Skeletal muscle tissue (tissue), 4 donors: ENCODE measurements around the gene ZNF678. TPM values are rescaled to one million over a fixed set of nuclear protein-coding genes. Genes with fewer than 3 reads are reported as not detected.
"Not testable (repeated sequence)": the region's sequence is repeated elsewhere in the genome, so short reads cannot be mapped to it uniquely, and the experiment has no call there.

ENCODE experiments used
- H3K27ac ChIP-seq: one replicate; pipeline ENCODE4 v1.7.0; 2013; ENCODE audit warnings: mild to moderate bottlenecking, low read depth, low read length, inconsistent platforms
- H3K27me3 ChIP-seq, 3 donors: one replicate each; pipeline ENCODE4 v1.7.0; 2013; ENCODE audit warnings: low read length in 3 of 3; ENCODE audit not compliant: control insufficient read depth in 3 of 3, insufficient read depth in 3 of 3
- H3K36me3 ChIP-seq, 3 donors: one replicate each; pipeline ENCODE4 v1.7.0; 2013; ENCODE audit warnings: low read length in 3 of 3; ENCODE audit not compliant: control insufficient read depth in 3 of 3, insufficient read depth in 3 of 3
- H3K4me1 ChIP-seq, 3 donors: one replicate each; pipeline ENCODE4 v1.7.0; 2013; ENCODE audit warnings: low read length in 3 of 3, mild to moderate bottlenecking in 3 of 3; ENCODE audit not compliant: control insufficient read depth in 3 of 3, insufficient read depth in 3 of 3
- H3K4me3 ChIP-seq, 3 donors: one replicate each; pipeline ENCODE4 v1.7.0; 2013; ENCODE audit warnings: low read length in 3 of 3
- H3K9ac ChIP-seq, 3 donors: one replicate each; pipeline ENCODE4 v1.7.0; 2013; ENCODE audit warnings: low read length in 3 of 3, mild to moderate bottlenecking in 3 of 3, moderate library complexity in 2 of 3, low read depth in 1 of 3
- H3K9me3 ChIP-seq, 3 donors: one replicate each; pipeline ENCODE4 v1.7.0; 2013; ENCODE audit warnings: low read length in 3 of 3; ENCODE audit not compliant: control insufficient read depth in 3 of 3
- total RNA-seq: library from RNA; depleted of rRNA; stranded (reverse); fragments of >200 nt; gene quantifications from one replicate; pipeline ENCODE4 v1.2.3, GENCODE V29; 2014
- donor health status: Osteomylitis.

Gene ZNF678
- total RNA-seq, 1 donor from 2014 or later = 17.7 TPM

DNA sequence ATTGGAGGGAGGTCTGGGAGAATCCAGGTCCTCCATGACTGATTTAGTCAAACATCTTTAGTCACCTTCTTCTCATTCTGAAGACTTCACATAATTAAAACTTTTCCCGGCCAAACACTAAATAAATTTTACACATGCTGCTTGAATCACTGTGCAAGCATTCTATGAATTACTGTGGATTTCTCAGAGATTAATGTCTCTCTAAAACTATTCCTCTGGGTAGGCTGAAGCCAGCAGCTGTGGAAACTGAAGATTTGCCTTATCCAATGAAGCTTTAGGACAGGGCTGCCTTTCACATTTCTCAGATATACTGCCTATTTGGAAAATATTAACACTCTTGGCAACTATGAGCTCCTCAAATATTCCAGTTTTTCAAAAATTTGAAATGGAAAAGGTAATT is 110.1 kb downstream of the ZNF678 start:
- Histone ChIP-seq H3K36me3 (no peaks in the 10 kb centered on the region), H3K27ac (no peak overlapping the region), H3K9ac (no peak overlapping the region), H3K4me1 (no peaks in the 10 kb centered on the region), H3K9me3 (peaks cover 5 to 31% (median 14%) of the 10 kb centered on the region in 3 donors), H3K27me3 (no peaks in the 10 kb centered on the region), H3K4me3 (no peak overlapping the region)

DNA sequence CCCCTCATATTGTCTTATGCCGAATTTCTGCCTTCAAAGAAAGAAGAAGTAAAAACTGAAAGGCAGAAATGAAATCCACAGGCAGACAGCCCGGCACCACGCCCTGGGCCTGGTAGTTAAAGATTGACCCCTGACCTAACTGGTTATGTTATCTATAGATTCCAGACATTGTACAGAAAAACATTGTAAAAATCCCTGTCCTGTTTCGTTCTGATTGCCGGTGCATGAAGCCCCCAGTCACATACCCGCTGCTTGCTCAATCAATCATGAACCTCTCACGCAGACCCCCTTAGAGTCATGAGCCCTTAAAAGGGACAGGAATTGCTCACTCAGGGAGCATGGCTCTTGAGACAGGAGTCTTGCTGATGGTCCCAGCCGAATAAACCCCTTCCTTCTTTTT is 122.5 kb downstream of the ZNF678 start:
- no peak overlapping the region for H3K4me3 ChIP-seq
- H3K9ac ChIP-seq = no peak overlapping the region
- no peaks in the 10 kb centered on the region for H3K4me1 ChIP-seq
- H3K36me3 ChIP-seq = no peaks in the 10 kb centered on the region
- H3K9me3 ChIP-seq = peaks cover 0 to 5% (median 0%) of the 10 kb centered on the region in 3 donors
- no peaks in the 10 kb centered on the region for H3K27me3 ChIP-seq
- H3K27ac ChIP-seq = no peak overlapping the region

DNA sequence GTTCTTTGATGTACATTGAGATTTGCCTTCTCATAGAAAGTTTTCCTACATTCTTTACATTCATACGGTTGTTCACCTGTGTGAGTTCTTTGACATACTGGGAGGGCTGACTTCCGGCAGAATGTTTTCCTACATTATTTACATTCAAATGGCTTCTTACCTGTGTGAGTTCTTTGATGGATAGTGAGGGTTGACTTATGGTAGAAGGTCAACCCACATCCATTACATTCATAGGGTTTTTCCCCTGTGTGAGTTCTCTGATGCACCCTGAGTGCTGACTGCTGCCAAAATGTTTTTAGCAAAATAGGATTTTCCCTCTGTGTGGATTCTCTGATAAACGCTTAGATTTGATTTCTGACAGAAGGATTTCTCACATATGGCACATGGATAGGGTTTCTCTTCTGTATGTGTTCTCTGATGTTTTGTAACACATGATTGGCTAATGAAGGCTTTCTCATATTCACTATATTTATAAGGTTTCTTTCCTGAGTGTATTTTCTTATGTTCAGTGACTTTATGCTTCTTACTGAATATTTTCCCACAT is 134.0 kb downstream of the ZNF678 start:
- Histone ChIP-seq H3K36me3 (no peaks in the 10 kb centered on the region), H3K4me3 (no peak overlapping the region), H3K4me1 (no peaks in the 10 kb centered on the region), H3K27me3 (no peaks in the 10 kb centered on the region), H3K27ac (no peak overlapping the region), H3K9ac (no peak overlapping the region), H3K9me3 (peaks cover 0 to 26% (median 15%) of the 10 kb centered on the region in 3 donors)

DNA sequence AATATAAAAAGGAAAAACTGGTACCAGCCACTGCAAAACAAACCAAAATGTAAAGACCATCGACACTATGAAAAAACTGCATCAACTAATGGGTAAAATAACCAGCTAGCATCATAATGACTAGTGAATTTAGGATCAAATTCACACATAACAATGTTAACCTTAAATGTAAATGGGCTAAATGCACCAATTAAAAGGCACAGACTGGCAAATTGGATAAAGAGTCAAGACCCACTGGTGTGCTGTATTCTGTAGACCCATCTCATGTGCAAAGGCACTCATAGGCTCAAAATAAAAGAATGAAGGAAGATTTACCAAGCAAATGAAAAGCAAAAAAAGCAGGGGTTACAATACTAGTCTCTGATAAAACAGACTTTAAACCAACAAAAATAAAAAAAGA is 138.3 kb downstream of the ZNF678 start:
- not testable (repeated sequence) for H3K27me3 ChIP-seq, H3K4me3 ChIP-seq, H3K36me3 ChIP-seq, H3K27ac ChIP-seq, H3K9ac ChIP-seq, H3K4me1 ChIP-seq
- H3K9me3 ChIP-seq = peaks cover 2 to 13% (median 12%) of the 10 kb centered on the region in 3 donors

DNA sequence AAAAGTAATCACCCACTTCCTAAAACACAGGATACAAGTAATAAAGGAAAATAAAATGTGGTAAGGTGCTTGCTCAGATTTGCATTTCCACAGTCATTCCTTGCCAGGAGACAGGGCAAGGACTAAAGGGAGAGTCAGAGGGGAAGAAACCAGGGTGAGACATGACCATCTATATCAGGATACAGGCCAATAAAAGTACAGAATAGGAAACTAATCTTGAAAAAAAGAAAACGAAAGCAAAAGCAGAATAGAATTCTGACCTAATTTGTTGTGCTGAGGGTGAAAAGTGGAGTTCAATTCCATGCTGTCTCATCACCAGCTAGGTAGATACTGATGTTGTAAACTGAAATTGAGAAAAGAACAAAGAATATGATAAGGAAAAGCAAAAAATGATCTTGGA is 144.5 kb downstream of the ZNF678 start:
- H3K36me3 ChIP-seq = no peaks in the 10 kb centered on the region
- no peak overlapping the region for H3K9ac ChIP-seq
- no peak overlapping the region for H3K4me3 ChIP-seq
- no peak overlapping the region for H3K27ac ChIP-seq
- H3K9me3 ChIP-seq = peaks cover 0 to 4% (median 2%) of the 10 kb centered on the region in 3 donors
- H3K27me3 ChIP-seq = no peaks in the 10 kb centered on the region
- no peaks in the 10 kb centered on the region for H3K4me1 ChIP-seq

DNA sequence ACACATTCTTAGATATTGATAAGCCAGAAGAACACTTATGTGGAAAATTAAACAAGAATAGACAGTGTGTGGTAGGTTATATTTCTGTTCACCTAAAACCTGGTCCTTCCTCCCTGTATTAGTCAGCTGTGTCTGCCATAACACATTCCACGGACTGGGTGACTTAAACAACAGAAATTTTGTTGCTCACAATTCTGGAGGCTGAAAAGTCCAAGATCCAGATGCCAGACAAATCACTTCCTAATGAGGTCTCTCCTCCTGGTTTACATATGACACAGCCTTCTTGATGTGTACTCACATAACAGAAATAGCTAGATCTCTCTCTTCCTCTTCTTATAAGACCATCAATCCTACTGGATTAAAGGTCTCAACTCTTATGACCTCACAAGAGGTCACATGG is 146.1 kb downstream of the ZNF678 start:
- peaks cover 0 to 6% (median 2%) of the 10 kb centered on the region in 3 donors for H3K9me3 ChIP-seq
- H3K9ac ChIP-seq = no peak overlapping the region
- no peaks in the 10 kb centered on the region for H3K4me1 ChIP-seq
- no peaks in the 10 kb centered on the region for H3K36me3 ChIP-seq
- H3K27me3 ChIP-seq = no peaks in the 10 kb centered on the region
- H3K4me3 ChIP-seq = no peak overlapping the region
- no peak overlapping the region for H3K27ac ChIP-seq

DNA sequence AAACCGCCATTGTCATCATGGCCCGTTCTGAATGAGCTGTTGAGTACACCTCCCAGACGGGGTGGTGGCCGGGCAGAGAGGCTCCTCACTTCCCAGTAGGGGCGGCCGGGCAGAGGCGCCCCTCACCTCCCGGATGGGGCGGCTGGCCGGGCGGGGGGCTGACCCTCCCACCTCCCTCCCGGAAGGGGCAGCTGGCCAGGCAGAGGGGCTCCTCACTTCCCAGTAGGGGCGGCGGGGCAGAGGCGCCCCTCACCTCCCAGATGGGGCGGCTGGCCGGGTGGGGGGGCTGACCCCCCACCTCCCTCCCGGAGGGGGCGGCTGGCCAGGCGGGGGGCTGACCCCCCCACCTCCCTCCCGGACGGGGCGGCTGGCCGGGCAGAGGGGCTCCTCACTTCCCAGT is 147.1 kb downstream of the ZNF678 start:
- H3K9me3 ChIP-seq, H3K27me3 ChIP-seq, H3K27ac ChIP-seq, H3K4me3 ChIP-seq, H3K36me3 ChIP-seq, H3K4me1 ChIP-seq, H3K9ac ChIP-seq: not testable (repeated sequence)

DNA sequence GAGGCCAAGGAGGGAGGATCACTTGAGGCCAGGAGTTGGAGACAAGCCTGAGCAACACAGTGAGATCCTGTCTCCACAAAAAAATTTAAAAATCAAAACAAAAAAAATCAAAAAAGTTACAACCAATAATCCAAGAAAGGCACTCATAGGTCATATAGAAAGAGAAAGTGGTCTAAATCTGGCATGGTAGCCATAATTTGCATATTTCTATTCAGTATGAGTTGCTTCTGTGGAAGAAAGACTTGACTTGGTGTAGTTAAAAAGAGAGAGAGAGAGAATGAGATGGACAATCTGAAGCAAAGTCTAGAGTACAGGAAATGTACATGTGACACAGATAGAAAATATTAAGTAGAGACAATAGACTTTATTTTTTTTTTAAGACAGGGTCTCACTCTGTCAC is 149.3 kb downstream of the ZNF678 start:
- H3K9me3 ChIP-seq = peaks cover 0 to 2% (median 0%) of the 10 kb centered on the region in 3 donors
- no peak overlapping the region for H3K9ac ChIP-seq
- no peaks in the 10 kb centered on the region for H3K27me3 ChIP-seq
- H3K4me3 ChIP-seq = no peak overlapping the region
- no peak overlapping the region for H3K27ac ChIP-seq
- no peaks in the 10 kb centered on the region for H3K36me3 ChIP-seq
- H3K4me1 ChIP-seq = no peaks in the 10 kb centered on the region

DNA sequence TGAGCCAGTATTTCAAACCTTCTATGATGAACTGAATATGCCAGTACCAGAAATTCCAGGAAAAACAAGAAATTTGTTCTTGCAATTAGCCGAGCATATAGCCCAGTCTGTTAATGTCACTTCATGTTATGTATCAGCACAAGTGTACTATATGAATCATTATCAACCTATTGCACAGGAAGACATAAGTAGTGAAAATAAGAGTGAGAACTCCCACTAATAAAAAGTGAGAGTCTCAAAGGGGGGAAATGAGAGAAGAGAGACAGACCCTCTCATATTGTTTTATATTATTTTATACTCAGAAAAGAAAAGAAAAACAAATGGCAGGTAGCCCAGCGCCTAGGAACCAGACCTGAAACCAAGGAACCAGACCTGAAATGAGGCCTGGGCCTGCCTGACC is 155.6 kb downstream of the ZNF678 start:
- Histone ChIP-seq H3K9me3 (peaks cover 3 to 7% (median 3%) of the 10 kb centered on the region in 3 donors), H3K36me3 (no peaks in the 10 kb centered on the region), H3K27ac (no peak overlapping the region), H3K4me3 (no peak overlapping the region), H3K27me3 (no peaks in the 10 kb centered on the region), H3K4me1 (no peaks in the 10 kb centered on the region), H3K9ac (no peak overlapping the region)

DNA sequence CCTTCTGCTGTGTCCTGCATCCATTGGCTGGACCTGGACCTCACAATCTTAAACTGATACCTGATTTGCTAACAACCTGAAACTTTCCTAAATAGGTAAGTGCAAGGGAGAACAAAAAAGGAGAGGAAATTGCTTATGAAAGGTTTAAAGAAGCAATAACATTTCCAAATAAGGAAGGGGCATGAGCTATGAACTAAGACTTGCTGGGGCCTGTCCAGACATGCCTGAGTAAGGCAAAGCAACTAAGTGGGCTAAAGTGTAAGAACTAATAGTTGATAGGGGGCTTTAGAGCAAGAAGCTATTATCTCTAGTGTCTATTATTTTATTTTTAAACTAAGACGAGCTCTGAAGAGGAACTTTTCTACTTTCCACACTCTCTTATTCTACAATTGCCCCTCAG is 160.1 kb downstream of the ZNF678 start:
- Histone ChIP-seq H3K9ac (no peak overlapping the region), H3K4me3 (no peak overlapping the region), H3K27me3 (peaks cover 0 to 3% (median 0%) of the 10 kb centered on the region in 3 donors), H3K36me3 (no peaks in the 10 kb centered on the region), H3K27ac (no peak overlapping the region), H3K4me1 (peaks cover 0 to 4% (median 4%) of the 10 kb centered on the region in 3 donors), H3K9me3 (peaks cover 3 to 7% (median 3%) of the 10 kb centered on the region in 3 donors)
